Right atrium auricular region (tissue), 2 donors: Measurements from ENCODE around the gene ASXL1. TPM values are rescaled to one million over a fixed set of nuclear protein-coding genes. Genes with fewer than 3 reads are reported as not detected.
"Not testable (repeated sequence)": the region's sequence is repeated elsewhere in the genome, so short reads cannot be mapped to it uniquely, and the experiment has no call there.

Experiments used
- DNase-seq: peaks from one replicate; pipeline ENCODE4 v3.0.0-alpha.2; 2019; ENCODE audit warnings: low spot score
- H3K27ac ChIP-seq, 2 donors: fragments of 200-600 bp; sonication (generic); 1 replicate in 1 of 2; 2 replicates in 1 of 2; pipeline ENCODE4 v1.5.1; 2016 to 2019
- H3K27me3 ChIP-seq, 2 donors: fragments of 200-600 bp; sonication (generic); one replicate each; pipeline versions ENCODE4 v1.5.1 to v1.6.0; 2017 to 2019
- H3K36me3 ChIP-seq: fragments of 200-600 bp; sonication (generic); one replicate; pipeline ENCODE4 v1.5.1; 2016
- H3K4me1 ChIP-seq, 2 donors: fragments of 200-600 bp; sonication (generic); one replicate each; pipeline versions ENCODE4 v1.5.1 to v1.6.0; 2017 to 2019
- H3K4me3 ChIP-seq, 2 donors: fragments of 200-600 bp; sonication (generic); 1 replicate in 1 of 2; 2 replicates in 1 of 2; pipeline ENCODE4 v1.5.1; 2017 to 2019; ENCODE audit warnings: mild to moderate bottlenecking in 1 of 2, moderate library complexity in 1 of 2
- H3K9me3 ChIP-seq, 2 donors: fragments of 200-600 bp; sonication (generic); one replicate each; pipeline ENCODE4 v1.5.1; 2019
- CTCF ChIP-seq, 2 donors: fragments of 200-600 bp; sonication (generic); IDR thresholded peaks; one replicate each; pipeline ENCODE4 v1.5.1; 2019; ENCODE audit warnings: antibody characterized with exemption in 2 of 2
- total RNA-seq, 2 donors: library from RNA; depleted of rRNA; stranded (reverse); fragments of >200 nt; gene quantifications; one replicate each; pipeline ENCODE4 v1.1.0, GENCODE V29; 2016

Gene ASXL1
- total RNA-seq, 2 donors from 2014 or later, result 15.9 to 30.5 TPM

- H3K4me3 ChIP-seq, result no peak overlapping the region
- H3K36me3 ChIP-seq, result no peaks in the 10 kb centered on the region
- H3K27me3 ChIP-seq, result no peaks in the 10 kb centered on the region
- no peak for TF ChIP-seq CTCF (IDR thresholded peaks at IDR 0.05)
- peak overlapping the region; percentile 7 to 37 for H3K27ac ChIP-seq
- DNase-seq, result no peak
- H3K9me3 ChIP-seq, result no peaks in the 10 kb centered on the region
- peaks cover 0 to 33% of the 10 kb centered on the region in 2 donors for H3K4me1 ChIP-seq
Measured at GRCh38 chr20:32339116-32339515, 19.0 kb upstream of the ASXL1 start.

- not testable (repeated sequence) for H3K27ac ChIP-seq, DNase-seq, H3K4me3 ChIP-seq, H3K36me3 ChIP-seq, H3K27me3 ChIP-seq, H3K9me3 ChIP-seq
- H3K4me1 ChIP-seq, result peaks cover 0 to 23% of the 10 kb centered on the region in 2 donors
Measured at GRCh38 chr20:32341053-32341452, 17.1 kb upstream of the ASXL1 start.

GRCh38 chr20:32343439-32343838, 14.7 kb upstream of the ASXL1 start:
- Histone ChIP-seq H3K27ac (no peak overlapping the region), H3K4me1 (peaks cover 0 to 15% of the 10 kb centered on the region in 2 donors), H3K27me3 (no peaks in the 10 kb centered on the region), H3K9me3 (no peaks in the 10 kb centered on the region), H3K4me3 (no peak overlapping the region), H3K36me3 (no peaks in the 10 kb centered on the region)
- DNase-seq, result no peak
- TF ChIP-seq CTCF (IDR thresholded peaks at IDR 0.05), result no peak

GRCh38 chr20:32344835-32345506, 13.2 kb upstream of the ASXL1 start:
- Histone ChIP-seq H3K4me1 (no peaks in the 10 kb centered on the region), H3K27ac (no peak overlapping the region), H3K36me3 (no peaks in the 10 kb centered on the region), H3K9me3 (no peaks in the 10 kb centered on the region), H3K27me3 (no peaks in the 10 kb centered on the region), H3K4me3 (no peak overlapping the region)
- TF ChIP-seq CTCF (IDR thresholded peaks at IDR 0.05), result no peak
- DNase-seq, result no peak

- no peak for DNase-seq
- Histone ChIP-seq H3K4me3 (no peak overlapping the region), H3K4me1 (no peaks in the 10 kb centered on the region), H3K27ac (no peak overlapping the region), H3K27me3 (no peaks in the 10 kb centered on the region), H3K9me3 (no peaks in the 10 kb centered on the region), H3K36me3 (no peaks in the 10 kb centered on the region)
- no peak for TF ChIP-seq CTCF (IDR thresholded peaks at IDR 0.05)
Measured at GRCh38 chr20:32348207-32348606, 9.9 kb upstream of the ASXL1 start.

- H3K9me3 ChIP-seq, result no peaks in the 10 kb centered on the region
- DNase-seq, result no peak
- no peak overlapping the region for H3K27ac ChIP-seq
- H3K27me3 ChIP-seq, result no peaks in the 10 kb centered on the region
- peaks cover 0 to 1% of the 10 kb centered on the region in 2 donors for H3K4me1 ChIP-seq
- no peak for TF ChIP-seq CTCF (IDR thresholded peaks at IDR 0.05)
- no peaks in the 10 kb centered on the region for H3K36me3 ChIP-seq
- H3K4me3 ChIP-seq, result no peak overlapping the region
Measured at GRCh38 chr20:32350421-32350820, 7.7 kb upstream of the ASXL1 start.
